Activated CD4-positive, alpha-beta T cell treated with anti-CD3 and anti-CD28 coated beads, Interleukin-2, amount 50 U/mL, for 48 hours (primary cell): Measurements from ENCODE around the gene PALM2AKAP2.
A peak's percentile ranks its signal among the peaks of the same experiment; 100 is the strongest.

Experiments
- DNase-seq, 2 experiments: peaks; one replicate each; pipeline ENCODE4 v3.0.0-alpha.2; 2020

PALM2AKAP2 gene

GRCh38 chr9:109779711-109780452 is at the start of gene PALM2AKAP2:
Gene PALM2AKAP2, plus strand, starts transcription at chr9:109780198. Its CDS starts 291 bp downstream, at chr9:109780489.
- peak in 1 of 2 experiments; percentile 6 for DNase-seq

GRCh38 chr9:109730228-109730627 is 49.8 kb upstream of the PALM2AKAP2 start:
- DNase-seq: no peak

GRCh38 chr9:109733690-109734089 is 46.3 kb upstream of the PALM2AKAP2 start:
- DNase-seq: no peak

GRCh38 chr9:109734814-109735213 is 45.2 kb upstream of the PALM2AKAP2 start:
- no peak for DNase-seq

GRCh38 chr9:109735801-109736200 is 44.2 kb upstream of the PALM2AKAP2 start:
- DNase-seq: no peak

- no peak for DNase-seq
Measured at GRCh38 chr9:109737295-109737694, 42.7 kb upstream of the PALM2AKAP2 start.

- no peak for DNase-seq
Measured at GRCh38 chr9:109739760-109740159, 40.2 kb upstream of the PALM2AKAP2 start.

GRCh38 chr9:109742776-109743348 is 37.1 kb upstream of the PALM2AKAP2 start:
- DNase-seq: no peak

GRCh38 chr9:109743696-109744095 is 36.3 kb upstream of the PALM2AKAP2 start:
- DNase-seq: no peak

GRCh38 chr9:109745335-109746283 is 34.4 kb upstream of the PALM2AKAP2 start:
- no peak for DNase-seq

- no peak for DNase-seq
Measured at GRCh38 chr9:109751253-109751652, 28.7 kb upstream of the PALM2AKAP2 start.

GRCh38 chr9:109753308-109753707 is 26.7 kb upstream of the PALM2AKAP2 start:
- no peak for DNase-seq

- no peak for DNase-seq
Measured at GRCh38 chr9:109755040-109755439, 25.0 kb upstream of the PALM2AKAP2 start.

- no peak for DNase-seq
Measured at GRCh38 chr9:109759589-109759988, 20.4 kb upstream of the PALM2AKAP2 start.

- DNase-seq: no peak
Measured at GRCh38 chr9:109765278-109765677, 14.7 kb upstream of the PALM2AKAP2 start.

GRCh38 chr9:109765830-109766229 is 14.2 kb upstream of the PALM2AKAP2 start:
- no peak for DNase-seq

- DNase-seq: no peak
Measured at GRCh38 chr9:109766351-109766750, 13.6 kb upstream of the PALM2AKAP2 start.

- DNase-seq: no peak
Measured at GRCh38 chr9:109767404-109767803, 12.6 kb upstream of the PALM2AKAP2 start.

GRCh38 chr9:109767814-109768213 is 12.2 kb upstream of the PALM2AKAP2 start:
- no peak for DNase-seq

GRCh38 chr9:109769250-109769649 is 10.7 kb upstream of the PALM2AKAP2 start:
- DNase-seq: no peak

- DNase-seq: no peak
Measured at GRCh38 chr9:109770101-109770500, 9.9 kb upstream of the PALM2AKAP2 start.

- DNase-seq: no peak
Measured at GRCh38 chr9:109771087-109771486, 8.9 kb upstream of the PALM2AKAP2 start.

GRCh38 chr9:109771796-109772531 is 8.0 kb upstream of the PALM2AKAP2 start:
- no peak for DNase-seq
